ENCODE measurements around the gene CPED1.
"Not testable (repeated sequence)": the region's sequence is repeated elsewhere in the genome, so short reads cannot be mapped to it uniquely, and the experiment has no call there.

CPED1 gene

DNA sequence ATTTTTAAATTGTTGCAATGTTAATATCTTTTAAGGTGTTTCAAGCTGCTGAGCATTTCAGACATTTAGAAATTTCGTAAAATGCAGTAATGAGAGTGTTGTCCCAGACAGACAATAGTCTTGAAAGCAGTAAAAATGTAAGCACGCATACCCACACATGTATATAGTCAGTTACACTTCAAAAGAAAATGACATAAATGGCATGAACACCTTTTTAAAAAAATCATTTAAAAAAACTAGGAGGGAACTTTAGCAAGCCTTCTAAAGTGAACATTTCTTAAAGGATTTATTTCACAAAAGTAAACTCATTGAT is 51.0 kb downstream of the CPED1 start:
- no peak for DNase-seq (ENCODE audit: low read depth, low spot score)

DNA sequence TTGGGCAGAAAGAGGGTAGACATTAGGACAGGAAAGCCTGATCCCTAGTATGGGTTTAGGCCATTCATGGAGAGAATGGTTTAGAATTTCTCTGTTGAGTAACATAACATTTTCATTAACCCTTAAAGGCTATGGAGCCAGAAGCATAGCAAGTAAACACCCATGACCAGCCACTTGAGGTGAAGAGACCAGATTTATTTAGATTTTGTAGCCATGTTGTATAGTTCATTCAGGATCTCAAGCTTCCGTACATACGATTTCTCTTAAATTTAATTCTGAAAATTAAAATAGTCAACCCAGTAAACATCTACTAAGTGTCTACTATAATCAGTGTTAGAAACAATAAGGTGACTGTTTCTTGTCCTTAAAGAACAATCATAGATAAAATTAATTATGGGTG is 51.5 kb downstream of the CPED1 start:
- DNase-seq (ENCODE audit: low read depth, low spot score) = no peak

DNA sequence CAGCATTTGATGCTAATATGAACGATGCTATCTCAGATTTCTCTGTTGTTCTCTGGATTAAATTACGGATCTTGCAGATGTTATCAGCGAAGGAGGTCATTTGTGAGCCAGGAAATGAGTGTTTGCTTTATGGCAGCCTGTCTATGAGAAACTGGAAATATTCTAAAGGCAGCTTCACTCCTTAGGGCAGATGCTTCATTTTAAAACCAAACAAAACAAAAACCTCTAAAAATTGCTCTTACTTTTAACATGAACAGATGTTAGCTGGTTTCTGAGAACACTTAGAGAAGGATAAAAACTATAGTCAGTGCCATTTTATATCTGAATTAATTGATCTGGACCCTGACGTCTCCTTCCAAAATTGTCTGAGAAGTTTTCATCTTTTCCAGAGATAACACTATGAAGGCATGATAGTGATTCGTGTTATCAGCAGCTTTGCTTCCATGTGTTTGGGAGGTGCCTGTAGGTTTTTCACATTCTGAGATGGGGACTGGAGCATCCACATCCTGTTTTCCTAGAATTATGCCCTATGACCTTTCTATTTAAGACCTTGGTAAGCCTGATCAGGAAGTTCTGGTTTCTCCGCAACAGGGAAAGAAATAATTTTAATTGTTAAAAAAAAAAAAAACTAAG is 53.1 kb downstream of the CPED1 start:
- DNase-seq (ENCODE audit: low read depth, low spot score) = no peak

DNA sequence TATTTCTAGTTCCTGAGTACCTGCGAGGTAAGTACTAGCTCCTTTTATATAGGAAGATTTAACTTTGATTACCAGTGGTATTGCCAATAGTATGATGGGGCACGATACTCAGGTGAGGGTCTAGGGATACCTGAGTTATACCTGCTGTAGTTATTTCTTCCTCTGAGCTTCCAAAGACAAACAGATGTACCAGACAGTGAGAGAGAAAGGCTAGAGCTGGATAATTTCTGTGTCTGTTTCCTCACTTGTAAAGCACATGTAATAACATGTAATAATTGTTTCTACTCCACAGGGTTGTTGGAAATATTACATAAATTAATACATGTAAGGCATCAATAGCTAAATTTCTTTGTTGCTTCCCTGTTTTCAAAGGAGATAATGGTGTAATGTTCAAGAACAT is 53.7 kb downstream of the CPED1 start:
- DNase-seq (ENCODE audit: low read depth, low spot score) = no peak

DNA sequence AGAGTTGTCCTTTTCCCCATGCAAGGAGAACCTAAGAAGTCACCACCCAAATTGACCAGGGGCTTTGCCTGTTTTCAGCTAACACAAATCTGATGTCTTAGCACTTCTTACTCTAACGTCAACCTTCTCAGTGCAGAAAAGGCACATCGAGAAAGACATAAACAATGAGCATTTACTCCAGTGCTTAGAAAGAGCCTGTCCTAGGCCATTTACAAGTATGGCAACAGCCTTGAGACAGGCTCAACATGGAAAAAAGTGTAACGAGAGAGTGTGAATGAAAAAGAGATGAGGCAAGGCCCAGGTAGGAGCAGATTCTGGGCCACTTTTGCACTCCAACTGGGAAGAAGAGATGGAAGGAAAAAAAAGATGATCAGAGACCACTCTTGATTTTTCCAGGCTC is 54.4 kb downstream of the CPED1 start:
- DNase-seq (ENCODE audit: low read depth, low spot score) = no peak

GRCh38 chr7:121043314-121044234 is 55.1 kb downstream of the CPED1 start:
- no peak for DNase-seq (ENCODE audit: low read depth, low spot score)

- DNase-seq (ENCODE audit: low read depth, low spot score) = no peak
Observed at GRCh38 chr7:121045090-121045489, 56.6 kb downstream of the CPED1 start.

GRCh38 chr7:121046009-121046408 is 57.5 kb downstream of the CPED1 start:
- DNase-seq (ENCODE audit: low read depth, low spot score) = no peak

DNA sequence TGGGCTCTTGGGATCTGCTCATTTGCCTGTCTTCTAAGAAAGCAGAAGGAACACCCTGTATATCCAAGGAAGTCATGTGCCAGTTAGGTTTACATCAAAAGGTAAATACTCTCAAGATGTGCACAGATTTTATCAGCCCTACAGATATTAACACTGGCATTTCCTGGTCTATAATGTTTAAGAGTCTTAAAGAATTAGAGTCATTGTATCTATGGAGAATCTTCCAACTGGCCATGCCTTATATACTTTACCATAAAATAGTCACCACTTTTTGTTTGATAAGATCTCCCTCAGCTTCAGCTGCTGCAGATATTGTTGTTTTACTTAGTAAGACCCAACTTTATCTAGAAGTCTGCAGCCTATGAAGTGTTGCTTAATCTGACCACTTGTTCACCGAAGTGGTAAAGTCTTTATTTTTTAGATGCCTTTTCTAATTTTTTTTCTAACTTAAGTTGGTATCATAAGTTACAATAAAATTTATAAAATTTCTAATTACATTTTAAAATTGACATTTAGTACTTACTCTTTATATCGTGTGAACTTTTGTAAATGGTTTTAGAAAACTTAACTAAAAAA is 58.5 kb downstream of the CPED1 start:
- no peak for DNase-seq (ENCODE audit: low read depth, low spot score)

DNA sequence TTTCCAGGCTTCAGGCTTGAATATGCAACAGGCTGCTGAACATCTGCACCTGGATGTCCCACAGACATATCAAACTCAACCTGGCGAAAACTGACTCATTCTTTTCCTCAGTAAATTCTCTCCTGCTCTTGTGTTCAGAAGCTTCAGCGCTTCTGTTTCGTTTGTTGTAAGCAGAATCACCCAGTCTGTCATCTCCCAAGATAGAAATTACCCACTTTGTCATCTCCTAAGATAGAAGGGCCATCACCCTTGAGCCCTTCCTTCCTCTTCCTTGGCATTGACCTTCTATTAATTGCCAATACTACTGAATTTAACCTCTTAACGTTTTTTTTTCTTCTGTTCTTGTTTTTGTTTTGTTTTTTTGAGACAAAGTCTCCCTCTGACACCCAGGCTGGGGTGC is 59.7 kb downstream of the CPED1 start:
- no peak for DNase-seq (ENCODE audit: low read depth, low spot score)

GRCh38 chr7:121049028-121049791 is 60.7 kb downstream of the CPED1 start:
- DNase-seq (ENCODE audit: low read depth, low spot score) = no peak

- DNase-seq (ENCODE audit: low read depth, low spot score) = no peak
Observed at GRCh38 chr7:121049897-121050296, 61.4 kb downstream of the CPED1 start.

- DNase-seq (ENCODE audit: low read depth, low spot score) = no peak
Observed at GRCh38 chr7:121053219-121053618, 64.7 kb downstream of the CPED1 start.

- DNase-seq (ENCODE audit: low read depth, low spot score) = no peak
Observed at GRCh38 chr7:121054925-121055324, 66.4 kb downstream of the CPED1 start.

GRCh38 chr7:121057878-121058277 is 69.4 kb downstream of the CPED1 start:
- no peak for DNase-seq (ENCODE audit: low read depth, low spot score)

DNA sequence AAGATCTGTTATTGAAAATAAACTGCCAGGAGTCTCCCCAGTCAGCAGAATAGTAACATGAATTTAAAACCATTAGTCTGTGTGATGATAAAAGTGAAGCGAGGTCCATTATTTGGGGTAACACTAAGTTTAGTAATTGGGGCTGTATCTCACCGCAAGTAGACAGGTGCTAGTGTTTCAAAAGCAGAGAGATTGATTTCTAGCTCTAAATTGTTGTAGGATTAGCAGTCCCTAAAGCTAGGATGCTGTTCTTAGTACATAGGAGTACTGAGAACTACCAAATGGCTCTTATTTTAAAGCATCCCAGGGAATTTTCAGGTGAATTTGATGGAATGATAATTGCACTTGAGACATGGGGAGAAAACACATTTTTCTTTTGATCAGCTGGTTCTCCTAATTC is 70.5 kb downstream of the CPED1 start:
- no peak for DNase-seq (ENCODE audit: low read depth, low spot score)

DNA sequence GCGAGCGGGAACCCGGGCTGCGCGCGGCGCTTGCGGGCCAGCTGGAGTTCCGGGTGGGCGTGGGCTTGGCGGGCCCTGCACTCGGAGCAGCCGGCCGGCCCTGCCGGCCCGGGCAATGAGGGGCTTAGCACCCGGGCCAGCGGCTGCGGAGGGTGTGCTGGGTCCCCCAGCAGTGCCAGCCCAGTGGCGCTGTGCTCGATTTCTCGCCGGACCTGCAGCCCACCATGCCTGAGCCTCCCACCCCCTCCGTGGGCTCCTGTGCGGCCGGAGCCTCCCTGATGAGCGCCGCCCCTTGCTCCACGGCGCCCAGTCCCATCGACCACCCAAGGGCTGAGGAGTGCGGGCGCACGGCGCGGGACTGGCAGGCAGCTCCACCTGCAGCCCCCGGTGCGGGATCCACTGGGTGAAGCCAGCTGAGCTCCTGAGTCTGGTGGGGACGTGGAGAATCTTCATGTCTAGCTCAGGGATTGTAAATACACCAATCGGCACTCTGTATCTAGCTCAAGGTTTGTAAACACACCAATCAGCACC is 71.5 kb downstream of the CPED1 start:
- DNase-seq (ENCODE audit: low read depth, low spot score) = not testable (repeated sequence)

- no peak for DNase-seq (ENCODE audit: low read depth, low spot score)
Observed at GRCh38 chr7:121061677-121062582, 73.4 kb downstream of the CPED1 start.

DNA sequence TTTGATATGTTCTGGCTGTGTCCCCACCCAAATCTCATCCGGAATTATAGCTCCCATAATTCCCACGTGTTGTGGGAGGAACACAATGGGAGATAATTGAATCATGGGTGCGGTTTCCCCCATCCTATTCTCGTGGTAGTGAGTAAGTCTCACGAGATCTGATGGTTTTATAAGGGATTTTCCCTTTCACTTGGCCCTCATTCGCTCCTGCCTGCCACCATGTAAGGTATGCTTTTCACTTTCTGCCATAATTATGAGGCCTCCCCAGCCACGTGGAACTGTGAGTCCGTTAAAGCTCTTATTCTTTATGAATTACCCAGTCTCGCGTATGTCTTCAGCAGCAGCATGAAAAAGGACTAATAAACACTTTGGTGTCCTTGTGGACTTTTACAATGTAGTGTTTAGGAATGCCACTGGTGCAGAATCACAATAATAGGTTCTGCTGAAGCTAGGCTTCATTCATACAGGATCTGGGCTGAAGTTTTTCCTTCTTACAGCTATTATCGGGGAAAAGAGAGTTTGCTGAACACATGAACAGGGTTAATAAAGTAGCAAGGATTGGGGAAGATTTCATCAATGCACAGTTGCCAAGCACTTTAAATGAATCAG is 74.3 kb downstream of the CPED1 start:
- no peak for DNase-seq (ENCODE audit: low read depth, low spot score)

DNA sequence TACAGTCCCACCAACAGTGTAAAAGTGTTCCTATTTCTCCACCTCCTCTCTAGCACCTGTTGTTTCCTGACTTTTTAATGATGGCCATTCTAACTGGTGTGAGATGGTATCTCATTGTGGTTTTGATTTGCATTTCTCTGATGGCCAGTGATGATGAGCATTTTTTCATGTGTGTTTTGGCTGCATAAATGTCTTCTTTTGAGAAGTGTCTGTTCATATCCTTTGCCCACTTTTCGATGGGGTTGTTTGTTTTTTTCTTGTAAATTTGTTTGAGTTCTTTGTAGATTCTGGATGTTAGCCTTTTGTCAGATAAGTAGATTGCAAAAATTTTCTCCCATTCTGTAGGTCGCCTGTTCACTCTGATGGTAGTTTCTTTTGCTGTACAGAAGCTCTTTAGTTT is 79.2 kb downstream of the CPED1 start:
- DNase-seq (ENCODE audit: low read depth, low spot score) = not testable (repeated sequence)

Measured in iPS DF 19.7 (cell line).